Measurements from ENCODE around the gene TEX51.

GRCh38 chr2:126889071-126889470, 9.6 kb upstream of the TEX51 start:
- TF ChIP-seq CTCF (IDR thresholded peaks at IDR 0.05 in 2 of 3, conservative IDR thresholded peaks at IDR 0.05 in 1 of 3; ENCODE audit: borderline replicate concordance in 1 of 3, insufficient read depth in 1 of 3, low read depth in 2 of 3, low read length in 2 of 3) (no peak), ZNF274 (IDR thresholded peaks at IDR 0.05; ENCODE audit: low read depth, low read length) (no peak), POLR2AphosphoS5 (IDR thresholded peaks at IDR 0.05; ENCODE audit: low read depth, low read length) (no peak), CEBPB (IDR thresholded peaks at IDR 0.05; ENCODE audit: low read depth) (no peak), MAX (IDR thresholded peaks at IDR 0.05) (no peak)

Measured in HCT116 (cell line).